Endothelial cell of umbilical vein (primary cell): ENCODE results near the gene DAZAP1. TPM values are rescaled to one million over a fixed set of nuclear protein-coding genes. Genes with fewer than 3 reads are reported as not detected.

ENCODE experiments used
- BruUV-seq: library from RNA; stranded (reverse); fragments of 400-500 nt; replicated peaks from 2 replicates; lab custom pipeline; 2021; lab: Mats Ljungman, UMichigan
- CTCF ChIA-PET: fragments of 300-600, 350-600 bp; sonication (Branson Sonifier 250); formaldehyde crosslinking; loops from one replicate; lab custom pipeline; 2021; ENCODE audit warnings: antibody characterized with exemption, inconsistent platforms; lab: Charles Lee
- POLR2A ChIA-PET: fragments of 300-600, 350-600 bp; sonication (Branson Sonifier 250); formaldehyde crosslinking; loops from one replicate; lab custom pipeline; 2021; ENCODE audit warnings: antibody characterized with exemption, inconsistent platforms; lab: Charles Lee
- DNase-seq: peaks from one replicate; pipeline ENCODE4 v3.0.0-alpha.2; 2011; ENCODE audit warnings: low read depth, low spot score
- FAIRE-seq: peaks from 2 replicates; lab custom pipeline; 2011; peaks lifted over from hg19 to GRCh38; lab: Jason Lieb, UNC
- H2AFZ ChIP-seq: 2 replicates; pipeline ENCODE4 v1.6.0; 2012; ENCODE audit warnings: low read depth, low read length, control low read depth, inconsistent platforms
- H3K27ac ChIP-seq: 2 replicates; pipeline ENCODE4 v1.5.1; 2011; ENCODE audit warnings: low read depth, mild to moderate bottlenecking, control low read depth, low read length, moderate library complexity; ENCODE audit not compliant: insufficient read depth
- H3K27me3 ChIP-seq, 2 experiments: 2 replicates each; pipeline versions ENCODE4 v1.6.0 to v1.6.1; 2011; ENCODE audit warnings: low read length in 2 of 2, mixed read lengths in 1 of 2; ENCODE audit not compliant: control insufficient read depth in 2 of 2, insufficient read depth in 2 of 2
- H3K36me3 ChIP-seq, 2 experiments: 2 replicates in 1 of 2; 3 replicates in 1 of 2; pipeline ENCODE4 v1.5.1; 2011; ENCODE audit warnings: low read length in 2 of 2, mild to moderate bottlenecking in 1 of 2, moderate library complexity in 1 of 2; ENCODE audit not compliant: control insufficient read depth in 2 of 2, insufficient read depth in 2 of 2; ENCODE audit errors: extremely low read depth in 1 of 2
- H3K4me1 ChIP-seq: 3 replicates; pipeline ENCODE4 v1.5.1; 2011; ENCODE audit warnings: mild to moderate bottlenecking, low read length; ENCODE audit not compliant: control insufficient read depth, insufficient read depth; ENCODE audit errors: extremely low read depth
- H3K4me2 ChIP-seq: 2 replicates; pipeline ENCODE4 v1.6.1; 2011; ENCODE audit warnings: low read length, control low read depth, mixed read lengths; ENCODE audit not compliant: insufficient read depth
- H3K4me3 ChIP-seq, 3 experiments: fragments of 200-600 bp in 1 of 3; sonication (generic), shearing (Covaris generic) in 1 of 3; replicated peaks in 1 of 3; 2 replicates each; pipeline ENCODE4 v1.5.1; 2011 to 2016; ENCODE audit warnings: control low read depth in 3 of 3, low read length in 3 of 3, mild to moderate bottlenecking in 2 of 3, inconsistent platforms in 1 of 3, low read depth in 1 of 3, moderate library complexity in 1 of 3; ENCODE audit not compliant: insufficient read depth in 1 of 3
- H3K79me2 ChIP-seq: 2 replicates; pipeline ENCODE4 v1.6.0; 2012; ENCODE audit warnings: low read length, inconsistent platforms; ENCODE audit not compliant: control insufficient read depth, insufficient read depth
- H3K9ac ChIP-seq: replicated peaks from 2 replicates; pipeline ENCODE3; 2011; ENCODE audit warnings: low read length, control low read depth; ENCODE audit not compliant: insufficient read depth; ENCODE audit errors: extremely low read depth
- H3K9me1 ChIP-seq: replicated peaks from 3 replicates; pipeline ENCODE4 v1.6.0; 2011; ENCODE audit warnings: mild to moderate bottlenecking, low read length; ENCODE audit not compliant: control insufficient read depth, insufficient read depth; ENCODE audit errors: extremely low read depth
- H3K9me3 ChIP-seq: replicated peaks from 2 replicates; pipeline ENCODE4 v1.5.1; 2012; ENCODE audit warnings: low read length, inconsistent platforms; ENCODE audit not compliant: control insufficient read depth, insufficient read depth
- H4K20me1 ChIP-seq: replicated peaks from 2 replicates; pipeline ENCODE3; 2011; ENCODE audit warnings: mild to moderate bottlenecking, low read length; ENCODE audit not compliant: control insufficient read depth, insufficient read depth; ENCODE audit errors: extremely low read depth
- EZH2 ChIP-seq: IDR thresholded peaks from 2 replicates; pipeline ENCODE4 v1.6.1; 2012; ENCODE audit warnings: borderline replicate concordance, low read depth, mild to moderate bottlenecking, moderate library complexity, low read length, inconsistent platforms; ENCODE audit not compliant: severe bottlenecking
- FOS ChIP-seq: IDR thresholded peaks from 2 replicates; pipeline ENCODE4 v1.6.1; 2011; ENCODE audit warnings: mild to moderate bottlenecking, low read length, moderate library complexity, borderline replicate concordance; ENCODE audit not compliant: insufficient read depth
- GATA2 ChIP-seq: IDR thresholded peaks from 2 replicates; pipeline ENCODE4 v1.7.0; 2011; ENCODE audit warnings: low read depth, mild to moderate bottlenecking, moderate library complexity, mixed read lengths, low read length; ENCODE audit not compliant: insufficient read length, insufficient read depth
- JUN ChIP-seq: IDR thresholded peaks from 2 replicates; pipeline ENCODE4 v1.6.1; 2011; ENCODE audit warnings: borderline replicate concordance, low read depth; ENCODE audit not compliant: insufficient read length, insufficient read depth
- MAX ChIP-seq: IDR thresholded peaks from 2 replicates; pipeline ENCODE4 v1.6.1; 2011; ENCODE audit not compliant: insufficient read depth, insufficient read length
- MYC ChIP-seq: IDR thresholded peaks from one replicate; pipeline ENCODE4 v1.6.1; 2011; ENCODE audit warnings: mild to moderate bottlenecking, low read depth, low read length
- POLR2A ChIP-seq: IDR thresholded peaks from 2 replicates; pipeline ENCODE4 v1.6.1; 2012; ENCODE audit warnings: low read depth, mild to moderate bottlenecking, control low read depth, low read length
- POLR2AphosphoS5 ChIP-seq: IDR thresholded peaks from 2 replicates; pipeline ENCODE4 v1.6.1; 2012; ENCODE audit warnings: low read depth, mild to moderate bottlenecking, control low read depth, low read length, moderate library complexity; ENCODE audit not compliant: insufficient read depth
- dilution Hi-C: fragments of 300-500 bp; cut with MboI; formaldehyde crosslinking; loops from one replicate; pipeline ENCODE4 v1.15.0; 2019; ENCODE audit warnings: low sequenced_read_pairs; ENCODE audit not compliant: extremely low pct_ligation_motif_present
- intact Hi-C: fragments of 100-400 bp; cut with micrococcal nuclease; formaldehyde crosslinking; loops from one replicate; pipeline ENCODE4 v1.10.0; 2022
- polyA plus RNA-seq, 4 experiments: library from polyadenylated mRNA; depleted of rRNA in 3 of 4; stranded (reverse) in 3 of 4; unstranded in 1 of 4; fragments of >200 nt; gene quantifications; 2 replicates each; pipeline versions ENCODE4 v1.2.1 to v1.2.3, GENCODE V29; 2011 to 2012; ENCODE audit warnings: missing spikeins in 1 of 4
- total RNA-seq: library from RNA; stranded (reverse); gene quantifications from 2 replicates; pipeline ENCODE4 v1.2.3, GENCODE V29; 2021
- TF ChIP-seq, protein P1 (sequence below), 2 donors: IDR thresholded peaks; 1 replicate in 1 of 2; 2 replicates in 1 of 2; pipeline ENCODE4 v1.5.1; 2011; ENCODE audit warnings: low read length in 2 of 2, mild to moderate bottlenecking in 2 of 2, moderate library complexity in 2 of 2, control low read depth in 1 of 2, inconsistent platforms in 1 of 2, low read depth in 1 of 2; ENCODE audit not compliant: insufficient read depth in 1 of 2; ENCODE audit errors: extremely low read depth in 1 of 2

Gene DAZAP1
- total and polyA plus RNA-seq, 2 donors (not counting 3 experiments of a cell fraction or from before 2014, with no cell fraction given): 50.1 to 187 TPM

DNA sequence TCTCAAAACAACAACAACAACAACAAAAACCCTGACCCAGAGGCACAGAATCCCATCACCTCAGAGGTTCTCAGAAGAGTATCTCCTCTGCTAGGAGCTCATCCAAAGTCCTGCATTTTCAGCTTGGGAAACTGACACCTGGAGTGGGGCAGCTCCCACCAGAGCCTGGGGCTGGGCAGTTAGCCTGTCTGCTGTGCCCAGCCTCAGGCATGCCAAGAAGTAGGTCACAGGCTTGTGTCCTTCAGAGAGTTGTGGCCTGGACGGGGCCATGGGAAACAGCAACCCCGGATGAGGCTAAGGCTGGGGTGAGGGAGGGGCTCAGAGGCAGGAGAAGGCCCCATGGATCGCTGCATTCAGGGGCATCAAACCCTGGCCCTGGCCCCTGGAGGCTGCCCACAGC lies 21.6 kb upstream of the DAZAP1 start:
- TF ChIP-seq GATA2 (no peak), MAX (no peak), JUN (no peak), FOS (no peak), POLR2AphosphoS5 (no peak), MYC (no peak), EZH2 (no peak), POLR2A (no peak)
- TF ChIP-seq, protein P1, sequence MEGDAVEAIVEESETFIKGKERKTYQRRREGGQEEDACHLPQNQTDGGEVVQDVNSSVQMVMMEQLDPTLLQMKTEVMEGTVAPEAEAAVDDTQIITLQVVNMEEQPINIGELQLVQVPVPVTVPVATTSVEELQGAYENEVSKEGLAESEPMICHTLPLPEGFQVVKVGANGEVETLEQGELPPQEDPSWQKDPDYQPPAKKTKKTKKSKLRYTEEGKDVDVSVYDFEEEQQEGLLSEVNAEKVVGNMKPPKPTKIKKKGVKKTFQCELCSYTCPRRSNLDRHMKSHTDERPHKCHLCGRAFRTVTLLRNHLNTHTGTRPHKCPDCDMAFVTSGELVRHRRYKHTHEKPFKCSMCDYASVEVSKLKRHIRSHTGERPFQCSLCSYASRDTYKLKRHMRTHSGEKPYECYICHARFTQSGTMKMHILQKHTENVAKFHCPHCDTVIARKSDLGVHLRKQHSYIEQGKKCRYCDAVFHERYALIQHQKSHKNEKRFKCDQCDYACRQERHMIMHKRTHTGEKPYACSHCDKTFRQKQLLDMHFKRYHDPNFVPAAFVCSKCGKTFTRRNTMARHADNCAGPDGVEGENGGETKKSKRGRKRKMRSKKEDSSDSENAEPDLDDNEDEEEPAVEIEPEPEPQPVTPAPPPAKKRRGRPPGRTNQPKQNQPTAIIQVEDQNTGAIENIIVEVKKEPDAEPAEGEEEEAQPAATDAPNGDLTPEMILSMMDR (IDR thresholded peaks at IDR 0.05; ENCODE audit: extremely low read depth in 1 of 2, insufficient read depth in 1 of 2, low read depth in 1 of 2, low read length in 2 of 2): no peak
- no peak for FAIRE-seq
- no peaks in the 10 kb centered on the region for H3K9me1 ChIP-seq
- no peak overlapping the region for H3K4me3 ChIP-seq
- intact Hi-C loops (no loop called here), dilution Hi-C loops (no loop called here)
- BruUV-seq: no TSS peak
- H2AFZ ChIP-seq: no peak overlapping the region
- no peak overlapping the region for H3K9ac ChIP-seq
- H3K9me3 ChIP-seq: no peaks in the 10 kb centered on the region
- no peak overlapping the region for H3K27ac ChIP-seq
- ChIA-PET CTCF (interaction anchor here (0.8 kb wide), 1 partner anchor 40 kb away, joined by 3 read pairs; no protein-coding TSS in a partner anchor), POLR2A (no interaction called here)
- H3K27me3 ChIP-seq: no peaks in the 10 kb centered on the region
- peaks cover under 1 to 19% of the 10 kb centered on the region in 2 experiments for H3K36me3 ChIP-seq
- no peak overlapping the region for H3K4me2 ChIP-seq
- H3K4me1 ChIP-seq: peaks cover 7% of the 10 kb centered on the region
- H3K79me2 ChIP-seq: peaks cover 10% of the 10 kb centered on the region
- no peak for DNase-seq
- H4K20me1 ChIP-seq: no peaks in the 10 kb centered on the region
